Bronchial epithelial cell (primary cell): ENCODE measurements around the gene NLRC5. TPM values are rescaled to one million over a fixed set of nuclear protein-coding genes. Genes with fewer than 3 reads are reported as not detected.
A peak's percentile ranks its signal among the peaks of the same experiment; 100 is the strongest.
"Not testable (repeated sequence)": the region's sequence is repeated elsewhere in the genome, so short reads cannot be mapped to it uniquely, and the experiment has no call there.

ENCODE experiments used
- DNase-seq: peaks from one replicate; pipeline ENCODE4 v3.0.0-alpha.2; 2010; ENCODE audit warnings: low read depth
- FAIRE-seq: peaks from 2 replicates; lab custom pipeline; 2011; peaks lifted over from hg19 to GRCh38; lab: Jason Lieb, UNC
- H3K27me3 ChIP-seq: 2 replicates; pipeline ENCODE4 v1.5.1; 2011; ENCODE audit warnings: low read length; ENCODE audit not compliant: control insufficient read depth, insufficient read depth
- H3K36me3 ChIP-seq: 2 replicates; pipeline ENCODE4 v1.5.1; 2011; ENCODE audit warnings: low read length; ENCODE audit not compliant: control insufficient read depth, insufficient read depth
- H3K4me3 ChIP-seq: 2 replicates; pipeline ENCODE4 v1.5.1; 2011; ENCODE audit warnings: mild to moderate bottlenecking, low read depth, low read length, control low read depth
- CTCF ChIP-seq: IDR thresholded peaks from 2 replicates; pipeline ENCODE4 v1.5.1; 2011; ENCODE audit warnings: mild to moderate bottlenecking, moderate library complexity, low read length, control low read depth, inconsistent platforms; ENCODE audit not compliant: insufficient read depth, severe bottlenecking
- total RNA-seq: library from RNA; depleted of rRNA; stranded (reverse); fragments of >200 nt; gene quantifications from 2 replicates; pipeline ENCODE4 v1.2.1, GENCODE V29; 2014

NLRC5 gene
- total RNA-seq, 1 donor from 2014 or later: 2.1 TPM

- FAIRE-seq: no peak
- no peak for DNase-seq
- Histone ChIP-seq H3K27me3 (peaks cover 4% of the 10 kb centered on the region), H3K4me3 (no peak overlapping the region), H3K36me3 (no peaks in the 10 kb centered on the region)
- no peak for TF ChIP-seq CTCF
Measured at GRCh38 chr16:57066625-57067024, 77.3 kb downstream of the NLRC5 start.

- no peak for TF ChIP-seq CTCF
- H3K36me3 ChIP-seq: no peaks in the 10 kb centered on the region
- FAIRE-seq: no peak
Measured at GRCh38 chr16:57067347-57067746, 78.0 kb downstream of the NLRC5 start.

GRCh38 chr16:57069053-57069452, 79.7 kb downstream of the NLRC5 start:
- no peak for TF ChIP-seq CTCF
- Histone ChIP-seq H3K27me3 (peaks cover 4% of the 10 kb centered on the region), H3K4me3 (no peak overlapping the region), H3K36me3 (no peaks in the 10 kb centered on the region)
- FAIRE-seq (no peak), DNase-seq (no peak)

More at GRCh38 chr16:57067347-57067746, 78.0 kb downstream of the NLRC5 start:
- Histone ChIP-seq H3K4me3 (no peak overlapping the region), H3K27me3 (peaks cover 4% of the 10 kb centered on the region)
- no peak for DNase-seq

GRCh38 chr16:57069635-57070370, 80.4 kb downstream of the NLRC5 start:
- FAIRE-seq: peak; percentile 50
- no peak for DNase-seq
- Histone ChIP-seq H3K36me3 (no peaks in the 10 kb centered on the region), H3K4me3 (no peak overlapping the region), H3K27me3 (peaks cover 4% of the 10 kb centered on the region)
- no peak for TF ChIP-seq CTCF

GRCh38 chr16:57070424-57070823, 81.1 kb downstream of the NLRC5 start:
- Histone ChIP-seq H3K27me3 (peaks cover 4% of the 10 kb centered on the region), H3K4me3 (no peak overlapping the region), H3K36me3 (no peaks in the 10 kb centered on the region)
- FAIRE-seq: no peak
- TF ChIP-seq CTCF: no peak
- DNase-seq: no peak

GRCh38 chr16:57071081-57071732, 81.8 kb downstream of the NLRC5 start:
- not testable (repeated sequence) for H3K4me3 ChIP-seq, DNase-seq, H3K36me3 ChIP-seq, H3K27me3 ChIP-seq
- peak; percentile 52 for FAIRE-seq
